Brain microvascular endothelial cell (primary cell): ENCODE data around the gene PTCD3.

ENCODE experiments used
- DNase-seq: peaks from one replicate; pipeline ENCODE4 v3.0.0-alpha.2; 2020
- H3K27ac ChIP-seq: fragments of 250-450 bp; sonication (Bioruptor Pico); 2 replicates; pipeline ENCODE4 v1.5.1; 2020; ENCODE audit warnings: mild to moderate bottlenecking, moderate library complexity
- H3K27me3 ChIP-seq: fragments of 250-450 bp; sonication (Bioruptor Pico); replicated peaks from 2 replicates; pipeline ENCODE4 v1.5.1; 2020; ENCODE audit warnings: mild to moderate bottlenecking
- H3K36me3 ChIP-seq: fragments of 250-450 bp; sonication (Bioruptor Pico); replicated peaks from 2 replicates; pipeline ENCODE4 v1.5.1; 2020; ENCODE audit warnings: mild to moderate bottlenecking
- H3K4me3 ChIP-seq: 2 replicates; pipeline ENCODE4 v1.5.1; 2011; ENCODE audit warnings: low read depth, mild to moderate bottlenecking, control low read depth, low read length, moderate library complexity
- in situ Hi-C: cut with HindIII; loops from 2 replicates; pipeline ENCODE4 v1.10.0; 2017; ENCODE audit warnings: low sequenced_read_pairs, low pct_ligation_motif_present
- TF ChIP-seq, protein P1 (sequence below): IDR thresholded peaks from 2 replicates; pipeline ENCODE4 v1.5.1; 2011; ENCODE audit warnings: low read depth, mild to moderate bottlenecking, moderate library complexity, low read length, control low read depth, inconsistent platforms; ENCODE audit errors: missing control alignments

PTCD3 gene

DNA sequence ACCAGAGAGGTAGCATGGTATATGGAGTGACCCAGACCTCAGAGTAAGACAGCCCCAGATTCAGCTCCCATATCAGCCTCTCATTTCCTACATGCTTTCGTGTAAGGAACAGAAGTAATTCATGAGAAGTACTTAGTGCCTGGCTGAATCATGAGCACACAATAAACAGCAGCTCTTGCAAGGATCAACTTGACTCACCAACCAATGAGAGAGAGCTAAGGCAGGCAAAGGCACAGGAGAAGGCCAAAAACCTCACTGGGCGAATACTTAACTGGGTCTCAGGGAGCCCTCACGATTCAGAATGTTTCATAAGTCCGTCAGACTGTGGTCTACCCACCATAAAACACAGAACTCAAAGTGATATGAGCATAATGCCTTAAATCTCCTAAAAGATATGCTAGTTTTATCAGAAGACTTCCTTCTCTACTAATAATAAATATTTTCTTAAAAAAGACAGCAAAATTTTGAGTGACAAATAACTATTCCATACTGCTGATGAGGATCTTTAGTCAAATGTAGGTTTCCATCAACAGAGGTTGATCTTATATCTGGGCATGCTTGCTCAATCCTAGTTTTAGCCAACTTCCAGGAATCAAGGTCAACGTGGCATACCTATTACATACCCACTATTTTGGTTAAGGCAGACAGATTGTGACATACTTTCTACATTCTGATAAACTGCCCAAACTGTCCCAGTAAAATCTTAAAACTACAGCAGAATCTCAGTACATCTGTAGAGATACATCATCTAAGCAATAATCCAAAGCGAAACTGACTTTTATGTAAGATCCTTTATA lies 54.3 kb downstream of the PTCD3 start:
- no peak for DNase-seq
- no peak overlapping the region for H3K4me3 ChIP-seq
- H3K27ac ChIP-seq = no peak overlapping the region
- no peaks in the 10 kb centered on the region for H3K27me3 ChIP-seq
- in situ Hi-C loops = no loop called here
- TF ChIP-seq, protein P1, sequence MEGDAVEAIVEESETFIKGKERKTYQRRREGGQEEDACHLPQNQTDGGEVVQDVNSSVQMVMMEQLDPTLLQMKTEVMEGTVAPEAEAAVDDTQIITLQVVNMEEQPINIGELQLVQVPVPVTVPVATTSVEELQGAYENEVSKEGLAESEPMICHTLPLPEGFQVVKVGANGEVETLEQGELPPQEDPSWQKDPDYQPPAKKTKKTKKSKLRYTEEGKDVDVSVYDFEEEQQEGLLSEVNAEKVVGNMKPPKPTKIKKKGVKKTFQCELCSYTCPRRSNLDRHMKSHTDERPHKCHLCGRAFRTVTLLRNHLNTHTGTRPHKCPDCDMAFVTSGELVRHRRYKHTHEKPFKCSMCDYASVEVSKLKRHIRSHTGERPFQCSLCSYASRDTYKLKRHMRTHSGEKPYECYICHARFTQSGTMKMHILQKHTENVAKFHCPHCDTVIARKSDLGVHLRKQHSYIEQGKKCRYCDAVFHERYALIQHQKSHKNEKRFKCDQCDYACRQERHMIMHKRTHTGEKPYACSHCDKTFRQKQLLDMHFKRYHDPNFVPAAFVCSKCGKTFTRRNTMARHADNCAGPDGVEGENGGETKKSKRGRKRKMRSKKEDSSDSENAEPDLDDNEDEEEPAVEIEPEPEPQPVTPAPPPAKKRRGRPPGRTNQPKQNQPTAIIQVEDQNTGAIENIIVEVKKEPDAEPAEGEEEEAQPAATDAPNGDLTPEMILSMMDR = no peak
- H3K36me3 ChIP-seq = peaks cover 65% of the 10 kb centered on the region

DNA sequence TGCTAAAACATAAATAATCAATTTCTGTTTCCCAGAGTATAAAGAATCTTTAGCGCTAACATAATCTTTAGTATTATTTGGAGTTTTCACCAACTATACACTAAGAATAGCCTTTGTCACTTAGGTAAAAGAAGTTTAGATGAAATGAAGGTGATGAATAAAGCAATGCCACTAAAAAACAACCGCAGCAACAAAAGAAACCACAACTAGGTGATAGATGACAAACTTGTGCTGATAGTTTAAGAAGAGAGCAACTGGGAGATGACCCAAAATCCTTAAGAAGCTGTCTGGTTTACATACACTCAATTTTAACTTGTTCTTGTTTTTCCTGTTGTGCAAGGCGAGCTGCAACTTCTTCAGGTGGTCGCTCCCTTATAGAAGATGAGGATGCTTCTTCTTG lies 64.4 kb downstream of the PTCD3 start:
- TF ChIP-seq, protein P1 = no peak
- in situ Hi-C loops = no loop called here
- DNase-seq = no peak
- no peak overlapping the region for H3K27ac ChIP-seq
- H3K4me3 ChIP-seq = no peak overlapping the region
- peaks cover 45% of the 10 kb centered on the region for H3K36me3 ChIP-seq
- no peaks in the 10 kb centered on the region for H3K27me3 ChIP-seq

DNA sequence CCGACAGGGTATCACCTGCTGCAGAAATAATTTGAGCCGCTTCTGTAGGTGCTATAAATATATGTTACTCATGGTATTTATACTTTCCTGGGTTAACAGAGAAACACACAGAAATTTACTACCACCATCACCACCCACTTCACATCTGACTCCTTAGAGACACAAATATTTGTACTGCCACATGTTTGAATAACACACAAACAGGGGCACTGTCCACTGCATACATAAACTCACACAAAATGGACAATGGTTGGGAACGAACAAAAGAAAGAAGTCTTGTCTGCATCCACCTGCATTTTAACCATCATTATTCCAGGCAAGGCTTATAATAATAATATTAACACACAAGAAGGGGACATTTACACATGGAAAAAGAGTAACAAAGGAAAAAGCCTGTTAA lies 65.3 kb downstream of the PTCD3 start:
- Histone ChIP-seq H3K27me3 (no peaks in the 10 kb centered on the region), H3K36me3 (peaks cover 40% of the 10 kb centered on the region), H3K4me3 (no peak overlapping the region), H3K27ac (no peak overlapping the region)
- TF ChIP-seq, protein P1 = no peak
- no peak for DNase-seq
- in situ Hi-C loops = no loop called here

DNA sequence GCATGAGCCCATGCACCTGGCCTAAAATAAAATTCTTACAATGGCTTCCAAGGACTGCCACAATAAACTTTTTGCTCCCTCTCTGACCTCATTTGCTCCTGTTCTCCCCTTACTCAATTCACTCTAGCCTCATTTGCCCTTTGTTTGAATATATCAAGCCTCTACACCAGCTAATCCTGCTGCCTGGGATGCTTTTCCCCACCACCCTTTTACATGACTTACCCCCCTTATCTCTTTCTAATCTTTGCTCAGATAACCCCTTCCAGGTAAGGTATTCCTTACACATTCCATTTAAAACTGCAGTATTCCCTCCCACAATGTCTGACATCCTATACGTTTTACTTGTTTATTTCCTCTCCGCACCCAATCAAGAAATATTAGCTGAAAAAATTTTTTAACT lies 66.6 kb downstream of the PTCD3 start:
- Histone ChIP-seq H3K4me3 (no peak overlapping the region), H3K27me3 (no peaks in the 10 kb centered on the region), H3K27ac (no peak overlapping the region), H3K36me3 (peaks cover 41% of the 10 kb centered on the region)
- in situ Hi-C loops = no loop called here
- DNase-seq = no peak
- TF ChIP-seq, protein P1 = no peak

DNA sequence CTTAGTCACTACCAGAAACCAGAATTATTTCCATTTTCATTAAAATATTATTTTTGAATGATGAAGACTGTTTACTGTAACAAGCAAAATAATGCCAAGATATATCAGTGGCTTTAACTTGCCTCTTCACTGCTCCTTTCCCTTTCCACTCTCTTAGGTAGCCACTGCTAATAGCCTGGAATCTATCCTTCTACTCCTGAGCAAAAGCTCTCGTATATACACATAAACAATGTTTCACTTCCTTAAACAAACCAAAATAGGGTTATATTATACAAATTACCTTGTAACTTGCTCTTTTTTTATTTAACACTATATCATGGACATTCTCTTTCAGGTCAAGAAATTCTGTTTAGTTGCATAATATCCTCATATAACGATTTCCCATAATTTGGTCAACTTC lies 68.4 kb downstream of the PTCD3 start:
- in situ Hi-C loops = no loop called here

More for the DNA sequence above, 68.4 kb downstream of the PTCD3 start:
- Histone ChIP-seq H3K4me3 (no peak overlapping the region), H3K27me3 (no peaks in the 10 kb centered on the region), H3K27ac (no peak overlapping the region), H3K36me3 (peaks cover 43% of the 10 kb centered on the region)
- TF ChIP-seq, protein P1 = no peak
- no peak for DNase-seq
